ENCODE results near the gene MEP1A. TPM values are rescaled to one million over a fixed set of nuclear protein-coding genes. Genes with fewer than 3 reads are reported as not detected.
"Not testable (repeated sequence)": the region's sequence is repeated elsewhere in the genome, so short reads cannot be mapped to it uniquely, and the experiment has no call there.

Gene MEP1A
- polyA plus RNA-seq, 1 donor, result not detected

DNA sequence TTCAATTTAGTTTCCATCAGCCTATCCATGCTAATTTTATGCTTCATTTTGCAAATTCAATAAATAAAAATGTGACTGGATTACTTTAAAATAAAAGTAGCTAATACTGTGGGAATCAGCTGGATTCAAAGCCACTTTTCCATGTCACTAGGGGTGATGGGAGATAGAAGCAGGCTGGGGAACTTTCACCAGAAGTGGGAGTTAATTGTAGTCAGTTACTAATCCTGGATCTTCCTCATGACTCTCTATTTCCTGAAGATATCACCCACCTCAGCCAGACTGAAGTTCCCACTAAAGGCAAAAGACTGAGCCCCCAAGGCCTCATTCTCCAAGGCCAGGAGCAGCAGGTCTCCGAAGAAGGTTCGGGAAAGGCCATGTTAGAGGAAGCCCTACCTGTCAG is 41.8 kb downstream of the MEP1A start:
- DNase-seq, result not testable (repeated sequence)

DNA sequence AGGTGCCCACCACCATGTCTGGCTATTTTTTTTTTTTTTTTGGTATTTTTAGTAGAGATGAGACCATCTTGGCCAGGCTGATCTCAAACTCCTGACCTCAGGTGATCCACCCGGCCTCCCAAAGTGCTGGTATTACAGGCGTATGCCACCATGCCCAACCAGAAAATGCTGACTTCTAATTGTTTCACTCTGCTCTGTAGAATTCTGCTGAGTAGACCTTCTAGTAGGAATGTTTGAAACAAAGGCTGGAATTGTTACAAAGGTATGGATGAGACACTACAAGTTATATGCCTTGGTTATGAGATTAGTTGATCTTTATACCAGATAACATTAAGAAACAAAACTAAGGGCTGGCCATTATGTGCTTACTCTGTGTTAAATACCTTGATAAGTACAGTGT is 44.8 kb downstream of the MEP1A start:
- DNase-seq, result no peak

DNA sequence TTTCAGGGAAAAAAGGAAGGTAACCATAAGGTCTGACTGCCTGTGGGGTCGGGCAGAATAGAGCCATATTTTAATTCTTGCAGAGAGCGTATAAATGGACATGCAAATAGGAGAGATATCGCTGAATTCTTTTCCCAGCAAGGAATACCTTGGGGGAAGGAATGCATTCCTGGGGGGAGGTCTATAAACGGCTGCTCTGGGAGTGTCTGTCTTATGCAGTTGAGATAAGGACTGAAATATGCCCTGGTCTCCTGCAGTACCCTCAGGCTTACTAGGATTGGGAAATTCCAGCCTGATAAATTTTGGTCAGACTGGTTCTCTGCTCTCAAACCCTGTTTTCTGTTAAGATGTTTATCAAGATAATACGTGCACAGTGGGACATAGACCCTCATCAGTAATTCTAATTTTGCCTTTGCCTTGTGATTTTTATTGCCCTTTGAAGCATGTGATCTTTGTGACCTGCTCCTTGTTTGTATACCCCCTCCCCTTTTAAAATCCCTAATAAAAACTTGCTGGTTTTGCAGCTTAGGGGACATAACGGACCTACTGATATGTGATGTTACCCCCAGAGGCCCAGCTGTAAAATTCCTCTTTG is 49.2 kb downstream of the MEP1A start:
- not testable (repeated sequence) for DNase-seq

DNA sequence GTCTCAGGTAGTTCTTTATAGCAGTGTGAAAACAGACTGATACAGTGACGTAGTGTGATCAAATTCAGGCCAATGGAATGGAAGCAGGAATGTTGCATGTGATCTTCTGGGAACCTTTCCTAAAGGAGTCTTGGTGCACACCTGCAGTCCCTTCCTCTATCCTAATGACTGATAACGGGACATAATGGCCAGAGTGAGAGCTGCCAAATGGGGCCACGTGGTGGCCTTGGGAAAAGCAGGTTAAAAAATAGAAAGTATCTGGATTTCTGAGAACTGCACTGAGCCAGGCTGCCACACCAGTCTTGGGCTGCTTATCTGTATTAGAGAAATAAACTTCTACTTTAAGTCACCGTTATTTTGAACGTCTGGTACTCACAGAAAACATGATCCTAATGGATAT is 51.9 kb downstream of the MEP1A start:
- no peak for DNase-seq

DNA sequence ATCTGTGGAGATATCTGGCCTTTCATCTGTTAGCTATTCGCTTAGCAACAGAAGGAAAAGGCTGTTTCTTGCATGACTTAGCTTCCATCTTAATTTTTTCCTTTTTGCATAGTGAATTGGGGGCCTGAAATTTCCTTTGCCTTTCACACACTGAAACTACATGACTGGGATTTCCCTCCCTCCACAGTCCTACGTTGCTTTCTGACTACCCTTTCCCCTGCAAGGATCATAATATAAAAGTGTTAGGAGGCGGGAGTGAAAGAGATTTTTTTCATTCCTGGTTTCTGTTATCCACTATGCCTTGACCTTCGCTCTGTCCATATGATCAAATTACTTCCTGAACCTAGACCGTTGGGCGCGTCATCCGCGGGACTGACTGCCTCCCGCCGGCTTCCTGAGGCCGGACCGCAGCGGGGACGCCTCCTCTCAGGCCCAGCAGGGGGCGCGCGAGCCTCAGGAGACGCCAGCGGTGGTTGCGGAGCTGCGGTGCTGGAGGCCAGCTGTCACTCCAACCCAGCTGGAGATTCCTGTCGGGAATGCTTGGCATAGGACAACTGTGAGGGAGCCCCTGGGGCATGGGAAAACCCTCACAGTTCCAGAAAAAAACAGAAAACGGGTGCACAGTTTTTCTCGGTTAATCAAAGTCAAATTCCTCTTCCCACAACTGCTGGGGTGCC is 55.6 kb downstream of the MEP1A start:
- peak; percentile 80 for DNase-seq

DNA sequence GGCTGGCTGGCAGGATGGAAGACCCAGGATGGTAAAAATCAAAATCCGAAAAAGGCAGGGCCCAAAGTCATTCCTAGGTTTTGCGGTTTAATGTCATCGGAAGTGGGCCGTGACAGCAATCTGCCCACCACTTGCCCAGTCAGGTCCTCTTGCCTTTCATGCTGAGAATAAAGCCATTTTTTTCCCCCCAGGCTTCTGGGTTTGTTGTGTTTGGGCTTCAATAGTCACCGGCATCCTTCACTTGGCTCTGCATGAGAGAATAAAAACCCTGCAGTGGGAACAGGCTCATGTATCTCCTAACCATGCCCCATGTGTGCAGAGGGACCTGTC is 56.1 kb downstream of the MEP1A start:
- DNase-seq, result peak; percentile 10

DNA sequence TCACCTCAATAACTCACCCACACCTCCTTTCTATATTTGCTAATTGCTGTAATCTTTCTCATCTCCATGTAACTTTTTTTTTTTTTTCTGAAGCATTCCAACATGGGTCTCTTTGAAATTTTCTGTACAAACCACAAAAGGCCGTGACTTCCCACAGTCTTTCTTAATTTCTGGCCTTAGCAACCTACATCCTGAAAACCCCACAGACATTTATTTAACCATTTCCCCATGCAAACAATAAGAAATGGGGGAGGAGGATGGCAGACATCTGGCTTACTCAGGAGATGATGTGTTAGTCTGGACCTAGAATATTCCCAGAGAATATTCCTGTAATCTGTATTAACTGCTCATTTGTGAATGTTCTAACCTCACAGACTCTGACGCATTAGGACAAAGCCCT is 57.6 kb downstream of the MEP1A start:
- no peak for DNase-seq

DNA sequence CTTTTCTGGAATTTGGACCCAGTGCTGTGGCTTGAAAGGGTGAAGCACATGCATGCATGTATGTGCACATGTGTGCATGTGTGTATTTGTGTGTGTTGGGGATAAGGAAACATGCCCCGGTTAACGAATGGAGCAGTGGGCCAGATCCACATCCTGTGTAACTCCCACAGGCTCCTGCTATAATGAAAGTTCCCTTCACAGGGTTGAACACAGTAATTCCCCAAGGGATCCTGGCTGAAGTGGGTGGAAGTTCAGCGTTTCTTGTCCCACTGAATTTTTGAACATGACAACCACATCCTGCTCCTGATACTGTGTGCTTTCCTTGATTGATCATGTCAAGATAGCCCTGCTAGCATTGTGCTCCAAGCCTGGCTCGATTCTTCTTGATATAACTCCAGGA is 58.4 kb downstream of the MEP1A start:
- DNase-seq, result not testable (repeated sequence)

DNA sequence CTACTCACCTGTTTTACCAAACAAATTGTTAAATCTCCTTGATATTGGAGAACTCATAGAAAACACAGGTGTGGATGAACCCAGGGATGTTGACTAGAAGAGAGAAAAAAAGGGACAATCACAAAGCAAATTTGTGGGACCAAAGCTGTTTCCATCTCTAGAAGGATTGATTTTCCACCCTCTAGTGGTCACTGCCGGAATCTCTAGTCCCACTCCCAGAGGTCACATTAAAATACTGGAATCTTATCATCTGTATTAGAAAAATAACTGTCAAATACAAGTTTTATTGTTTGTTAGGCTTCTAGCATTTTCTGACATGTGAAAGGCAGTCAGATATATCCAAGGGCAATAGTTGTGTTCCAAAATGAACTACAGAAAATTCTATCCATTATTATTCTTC is 62.8 kb downstream of the MEP1A start:
- not testable (repeated sequence) for DNase-seq

DNA sequence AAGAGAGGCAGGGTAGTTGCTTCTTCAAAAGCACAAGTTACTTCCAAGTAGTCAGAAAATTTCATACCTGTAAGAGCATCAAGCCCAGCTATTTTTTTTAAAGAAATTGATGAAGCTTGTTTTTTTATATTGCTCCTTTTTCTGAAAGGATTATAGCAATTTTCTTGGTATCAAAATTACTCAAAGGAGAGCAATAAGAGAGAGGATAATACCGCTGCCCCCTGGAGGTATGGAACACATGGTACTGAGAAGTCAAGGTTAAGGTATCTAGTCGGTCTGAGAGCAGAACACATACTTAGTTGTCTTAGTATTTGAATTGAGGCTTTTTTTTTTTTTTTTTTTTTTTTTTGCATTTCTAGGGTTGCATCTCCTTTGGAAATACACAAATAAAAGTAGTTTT is 69.2 kb downstream of the MEP1A start:
- DNase-seq, result no peak

DNA sequence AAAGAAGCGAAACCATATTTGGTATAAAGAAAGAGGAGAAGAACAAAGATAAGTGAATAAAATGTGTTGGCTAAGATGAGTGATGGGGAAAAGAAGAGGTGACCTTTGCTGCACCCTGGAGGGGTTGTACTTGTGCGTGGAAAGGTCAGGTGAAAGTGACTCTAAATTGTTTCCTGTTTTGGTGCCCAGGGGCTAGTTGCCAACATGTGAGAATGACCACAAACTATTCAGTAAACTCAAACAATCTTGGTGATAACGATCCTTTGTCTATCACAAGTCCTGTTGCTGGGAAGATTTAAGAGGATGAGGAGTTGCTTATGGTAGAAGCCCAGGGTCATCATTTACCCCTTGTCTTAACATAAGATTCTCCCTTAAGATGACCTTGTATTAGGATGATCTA is 70.6 kb downstream of the MEP1A start:
- DNase-seq, result no peak

DNA sequence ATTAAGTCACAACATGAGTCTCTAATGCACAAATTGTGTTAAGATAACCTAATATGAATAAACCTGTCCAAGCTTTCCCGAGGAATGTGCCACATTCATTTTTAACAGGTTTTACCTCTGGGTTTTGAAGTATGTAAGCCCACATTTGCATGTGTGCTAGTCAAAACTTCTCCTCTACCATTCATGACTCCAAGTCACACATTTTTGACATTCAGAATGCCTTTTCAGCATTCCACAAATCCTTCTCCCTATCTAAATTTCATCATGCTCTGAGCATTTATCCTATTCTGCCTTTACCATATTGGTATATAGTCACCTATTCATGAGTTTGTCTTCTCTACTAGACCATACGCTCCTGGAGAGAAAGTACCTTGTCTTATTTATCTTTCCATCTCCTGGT is 72.0 kb downstream of the MEP1A start:
- no peak for DNase-seq

DNA sequence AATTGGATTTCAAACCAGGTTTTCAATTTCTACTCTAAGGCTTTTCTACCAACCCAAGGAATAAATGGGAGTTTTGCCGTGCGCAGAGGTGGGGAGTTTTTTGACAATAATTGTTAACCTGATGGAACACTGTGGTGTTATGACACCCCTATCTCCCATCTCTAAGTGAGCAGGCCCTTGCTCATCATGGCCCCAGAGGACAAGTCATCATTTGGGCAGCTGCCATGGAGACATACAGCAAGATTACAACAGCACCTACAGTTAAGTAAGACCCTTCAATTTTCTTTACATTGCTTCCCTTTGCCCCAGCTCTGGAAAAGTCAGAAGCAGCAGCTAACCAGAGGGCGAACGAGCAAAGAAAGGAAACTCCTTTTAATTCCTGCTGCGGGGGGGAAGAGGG is 74.2 kb downstream of the MEP1A start:
- DNase-seq, result no peak

DNA sequence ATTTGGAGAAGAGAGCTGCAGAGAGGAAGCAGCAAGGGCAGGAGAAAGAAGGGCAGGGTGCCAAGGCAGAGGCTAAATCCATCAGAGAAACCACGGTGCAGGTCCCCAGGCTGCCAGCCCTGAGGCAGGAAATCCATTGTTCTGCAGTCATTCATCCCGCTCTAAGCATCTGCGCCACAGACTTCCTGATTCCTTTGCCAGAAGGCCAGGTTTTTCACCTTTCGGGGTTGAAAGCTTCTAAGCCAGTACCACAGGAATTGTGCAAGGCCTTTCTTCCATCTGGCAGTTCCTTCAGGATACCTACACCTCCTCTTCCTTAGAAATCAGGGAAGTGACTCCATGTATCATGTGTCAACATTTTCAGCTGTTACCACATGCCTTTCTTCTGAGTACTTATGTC is 82.9 kb downstream of the MEP1A start:
- peak; percentile 11 for DNase-seq

DNA sequence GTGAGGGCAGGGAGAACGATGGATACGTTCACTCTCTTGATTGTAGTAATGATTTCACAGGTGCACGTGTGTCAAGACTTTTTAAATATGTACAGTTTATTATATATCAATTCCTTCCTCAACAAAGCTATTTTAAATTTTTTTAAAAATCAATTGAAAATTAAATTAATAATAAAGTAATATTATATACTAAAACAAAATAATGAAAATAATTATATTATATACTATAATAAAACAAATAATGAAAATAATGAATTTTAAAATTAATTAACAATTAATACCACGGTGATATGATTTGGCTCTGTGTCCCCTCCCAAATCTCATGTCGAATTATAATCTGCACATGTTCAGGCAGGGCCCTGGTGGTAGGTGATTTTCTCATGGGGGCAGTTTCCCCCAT is 85.8 kb downstream of the MEP1A start:
- no peak for DNase-seq

DNA sequence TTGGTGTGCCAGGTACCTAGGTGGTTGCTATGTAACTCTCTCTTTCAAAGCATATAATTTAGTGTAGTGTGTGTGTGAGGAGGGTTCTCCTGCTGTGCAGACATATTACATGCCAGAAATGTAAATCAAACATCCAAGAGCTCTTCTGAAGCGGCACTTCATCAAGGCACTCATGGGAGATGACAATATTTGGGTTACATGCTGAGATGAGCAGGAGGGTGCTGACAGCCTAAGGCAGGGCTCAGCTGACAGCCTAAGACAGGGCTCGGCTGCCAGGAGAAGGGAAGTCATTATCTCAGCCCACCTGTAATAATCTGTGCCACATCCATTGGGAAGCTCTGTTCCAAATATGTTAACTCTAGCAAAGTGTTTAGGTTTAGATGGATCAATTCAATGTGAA is 89.5 kb downstream of the MEP1A start:
- no peak for DNase-seq

DNA sequence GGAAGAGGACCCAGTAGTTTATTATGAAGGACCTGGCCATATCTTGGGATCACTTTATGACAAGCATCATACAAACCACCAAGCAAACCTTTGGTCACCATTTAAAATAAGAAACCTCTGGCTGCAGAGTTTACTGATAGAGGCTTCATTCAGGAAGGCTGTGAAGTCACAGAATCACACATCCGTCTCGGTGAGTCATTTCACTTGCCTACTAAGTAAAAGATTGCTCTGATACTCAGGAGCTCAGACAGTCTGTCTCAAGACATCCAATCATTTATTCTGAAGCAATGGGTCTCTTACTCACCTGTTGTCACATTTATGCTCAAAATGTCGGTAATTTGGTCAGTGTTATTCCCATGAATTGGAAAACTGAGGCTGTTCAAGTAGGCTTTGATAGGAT is 94.8 kb downstream of the MEP1A start:
- DNase-seq, result no peak

DNA sequence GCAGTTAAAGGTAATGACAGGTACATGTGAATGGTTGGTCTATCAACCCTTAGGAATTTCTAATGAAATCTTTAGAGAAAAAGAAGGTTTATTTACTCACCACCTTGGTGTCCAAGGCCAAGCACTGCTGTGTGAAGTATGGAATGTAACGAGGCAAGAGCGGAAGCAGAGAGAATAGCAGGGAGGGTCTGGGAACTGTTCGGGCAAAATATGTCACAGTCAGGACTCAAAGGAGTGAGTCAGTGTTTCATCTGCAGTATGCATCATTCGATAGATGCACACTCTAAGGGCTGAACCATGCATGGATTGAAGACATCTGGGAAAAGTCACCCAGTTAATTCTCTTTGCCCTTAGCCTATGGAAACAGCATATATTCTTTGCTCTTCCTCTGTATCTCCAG is 95.4 kb downstream of the MEP1A start:
- no peak for DNase-seq

Other genes with a start within 250 kb of the MEP1A start
- 1.5 TPM for gene CYP39A1, start 140.6 kb upstream of the MEP1A start, polyA plus RNA-seq (ENCODE audit: insufficient read length)
- gene SLC25A27, start 140.4 kb upstream of the MEP1A start, polyA plus RNA-seq (ENCODE audit: insufficient read length), result 18.8 TPM
- gene TDRD6, start 105.5 kb upstream of the MEP1A start, polyA plus RNA-seq (ENCODE audit: insufficient read length), result 0.76 TPM
- gene PLA2G7, start 58.0 kb upstream of the MEP1A start, polyA plus RNA-seq (ENCODE audit: insufficient read length), result 4.7 TPM
- 0.61 TPM for gene ANKRD66, start 46.5 kb upstream of the MEP1A start, polyA plus RNA-seq (ENCODE audit: insufficient read length)
- gene ADGRF5, start 128.5 kb downstream of the MEP1A start, polyA plus RNA-seq (ENCODE audit: insufficient read length), result 28.9 TPM
- 0.08 TPM for gene ADGRF1, start 248.9 kb downstream of the MEP1A start, polyA plus RNA-seq (ENCODE audit: insufficient read length)